Erythroblast (primary cell): ENCODE results near the gene TP63.
"Not testable (repeated sequence)": the region's sequence is repeated elsewhere in the genome, so short reads cannot be mapped to it uniquely, and the experiment has no call there.

Experiments
- GATA1 ChIP-seq: IDR thresholded peaks from 2 replicates; pipeline ENCODE4 v1.6.1; 2011; ENCODE audit warnings: low read depth, mild to moderate bottlenecking, control low read depth, low read length, moderate library complexity
- POLR2A ChIP-seq: IDR thresholded peaks from 2 replicates; pipeline ENCODE4 v1.6.1; 2011; ENCODE audit warnings: mild to moderate bottlenecking, low read length

GRCh38 chr3:189750972-189751371 lies 119.8 kb downstream of the TP63 start:
- TF ChIP-seq POLR2A, GATA1: not testable (repeated sequence)
